HS-27A (cell line): ENCODE measurements around the gene KCNIP3.

Source experiments
- DNase-seq: peaks from one replicate; pipeline ENCODE4 v3.0.0-alpha.2; 2012; ENCODE audit warnings: low read depth, missing footprints

KCNIP3 gene

DNA sequence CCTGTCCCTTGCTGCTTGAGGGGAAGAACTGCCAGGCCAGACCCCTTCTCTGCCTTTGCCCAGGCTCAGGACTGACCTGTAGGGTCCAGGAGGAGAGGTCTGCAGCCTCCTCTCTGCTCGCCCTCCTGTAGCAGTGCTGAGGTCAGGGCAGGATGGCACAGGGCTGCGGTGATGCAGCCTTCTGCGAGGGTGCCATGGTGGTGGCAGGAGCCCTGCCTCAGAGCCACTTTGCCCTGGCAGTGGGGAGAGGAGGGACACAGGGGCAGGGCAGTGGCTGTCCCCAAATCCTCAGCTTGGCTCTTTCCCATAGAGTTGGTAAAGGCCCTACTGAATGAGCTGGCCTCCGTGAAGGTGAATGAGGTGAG, 22.0 kb upstream of the KCNIP3 start:
- DNase-seq: no peak

- DNase-seq: no peak
Measured at GRCh38 chr2:95275601-95276243, 21.4 kb upstream of the KCNIP3 start.

DNA sequence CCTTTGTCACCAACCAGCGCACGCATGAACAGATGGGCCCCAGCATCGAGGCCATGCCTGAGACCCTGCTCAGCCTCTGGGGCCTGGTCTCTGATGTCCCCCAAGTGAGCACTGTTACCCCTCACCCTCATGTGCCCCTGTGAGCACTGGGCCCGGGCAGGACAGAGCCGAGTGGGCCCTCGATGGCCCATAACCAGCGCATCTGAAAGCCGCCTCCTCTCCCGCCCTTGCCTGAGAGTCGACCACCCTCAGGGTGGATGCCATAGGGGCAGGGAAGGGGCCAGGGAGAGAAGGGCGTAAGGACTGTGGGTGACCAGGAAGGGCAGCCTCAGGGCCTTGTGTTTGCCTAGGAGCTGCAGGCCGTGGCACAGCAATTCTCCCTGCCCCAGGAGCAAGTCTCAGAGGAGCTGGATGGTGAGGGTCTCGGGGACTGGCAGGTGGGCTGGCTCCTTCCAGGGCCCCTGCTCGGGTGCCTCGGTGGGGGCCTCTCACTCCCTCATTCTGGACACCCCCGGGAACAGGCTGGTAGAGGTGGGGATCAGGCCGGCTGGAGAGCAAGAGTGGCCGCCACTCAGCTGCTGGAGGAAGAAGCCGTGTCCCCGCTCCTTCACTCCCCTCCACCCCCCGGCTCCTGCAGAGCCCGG, 20.8 kb upstream of the KCNIP3 start:
- DNase-seq: no peak

- no peak for DNase-seq
Measured at GRCh38 chr2:95276888-95277245, 20.3 kb upstream of the KCNIP3 start.

DNA sequence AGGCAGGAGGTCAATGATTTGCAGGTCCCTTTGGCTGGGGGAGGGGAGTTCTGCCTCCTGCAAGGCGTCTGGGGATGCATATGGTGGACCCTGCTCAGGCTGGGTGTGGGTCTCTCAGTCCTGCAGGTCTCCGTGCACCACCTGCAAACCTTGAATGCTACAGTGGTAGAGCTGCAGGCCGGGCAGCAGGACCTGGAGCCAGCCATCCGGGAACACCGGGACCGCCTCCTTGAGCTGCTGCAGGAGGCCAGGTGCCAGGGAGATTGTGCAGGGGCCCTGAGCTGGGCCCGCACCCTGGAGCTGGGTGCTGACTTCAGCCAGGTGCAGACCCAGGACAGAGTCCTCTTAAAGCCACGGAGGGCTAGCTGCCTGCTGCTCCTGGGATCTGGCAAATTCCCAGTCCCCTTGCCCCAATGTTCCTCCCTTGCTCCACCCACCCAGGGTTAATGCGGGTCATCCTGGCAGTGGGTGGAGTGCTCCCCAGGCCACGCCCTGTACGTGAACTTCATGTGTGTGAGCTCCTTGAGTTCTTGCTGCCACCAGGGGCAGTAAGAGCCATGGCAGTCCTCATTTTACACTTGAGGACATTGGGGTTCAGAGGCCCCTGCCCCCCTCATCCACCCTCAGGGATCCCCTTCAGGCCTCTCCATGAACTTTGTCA, 19.8 kb upstream of the KCNIP3 start:
- DNase-seq: no peak

GRCh38 chr2:95278051-95278471, 19.1 kb upstream of the KCNIP3 start:
- DNase-seq: peak; percentile 63

- no peak for DNase-seq
Measured at GRCh38 chr2:95278637-95279225, 18.4 kb upstream of the KCNIP3 start.

DNA sequence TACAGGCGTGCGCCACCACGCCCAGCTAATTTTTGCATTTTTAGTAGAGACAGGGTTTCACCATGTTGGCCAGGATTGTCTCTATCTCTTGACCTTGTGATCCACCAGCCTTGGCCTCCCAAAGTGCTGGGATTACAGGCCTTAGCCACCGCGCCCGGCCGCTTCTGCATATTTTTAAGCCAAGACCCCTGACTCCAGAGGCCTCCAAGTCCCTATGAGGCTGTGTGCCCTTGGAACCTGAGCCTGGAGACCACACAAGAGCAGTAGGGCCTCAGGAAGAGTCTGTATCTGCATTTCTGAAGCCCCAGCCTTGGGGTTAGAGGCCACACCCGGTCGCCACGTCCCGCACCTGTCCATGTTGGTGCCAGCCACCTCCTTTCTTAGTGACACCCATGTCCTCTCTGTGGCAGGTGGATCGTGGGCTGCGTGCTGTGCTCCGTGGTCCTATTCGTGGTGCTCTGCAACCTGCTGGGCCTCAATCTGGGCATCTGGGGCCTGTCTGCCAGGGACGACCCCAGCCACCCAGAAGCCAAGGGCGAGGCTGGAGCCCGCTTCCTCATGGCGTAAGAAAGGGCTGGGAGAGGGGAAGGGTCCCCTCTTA, 17.6 kb upstream of the KCNIP3 start:
- DNase-seq: no peak

- no peak for DNase-seq
Measured at GRCh38 chr2:95281071-95281470, 16.1 kb upstream of the KCNIP3 start.

DNA sequence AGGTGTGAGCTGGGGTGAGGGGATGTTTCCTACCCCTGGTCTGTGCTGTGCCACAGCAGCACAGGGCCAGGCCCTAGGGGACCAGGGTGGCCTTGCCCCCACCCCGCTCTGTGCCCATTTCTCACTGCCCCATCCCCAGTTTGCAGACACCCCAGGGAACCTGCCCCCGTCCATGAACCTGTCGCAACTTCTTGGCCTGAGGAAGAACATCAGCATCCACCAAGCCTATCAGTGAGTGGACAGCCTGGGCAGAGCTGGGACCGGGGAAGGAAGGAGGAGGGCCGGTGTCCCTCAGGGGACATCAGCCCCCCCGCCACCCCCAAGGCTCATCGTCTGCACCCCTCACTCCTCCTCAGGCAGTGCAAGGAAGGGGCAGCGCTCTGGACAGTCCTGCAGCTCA, 15.4 kb upstream of the KCNIP3 start:
- DNase-seq: no peak

DNA sequence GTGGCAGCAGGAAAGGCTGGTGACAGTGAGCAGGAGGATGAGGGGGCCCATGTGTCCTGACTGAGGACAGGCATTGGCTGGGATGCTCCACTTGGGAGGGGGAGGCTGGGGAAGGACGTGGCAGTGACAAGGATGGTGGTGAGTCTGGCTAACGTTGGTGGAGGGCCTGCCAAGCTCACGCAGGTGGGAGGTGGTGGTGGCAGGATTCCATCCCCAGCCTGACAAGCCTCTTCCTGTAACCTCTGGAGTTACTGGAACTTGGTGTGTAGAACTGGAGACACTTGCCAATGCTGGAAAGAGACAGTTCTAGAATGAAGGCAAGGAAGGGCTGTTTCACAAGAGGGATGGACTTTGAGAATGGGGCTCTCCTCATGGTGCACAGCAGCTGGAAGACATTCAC, 14.7 kb upstream of the KCNIP3 start:
- no peak for DNase-seq

- no peak for DNase-seq
Measured at GRCh38 chr2:95283562-95283961, 13.6 kb upstream of the KCNIP3 start.

DNA sequence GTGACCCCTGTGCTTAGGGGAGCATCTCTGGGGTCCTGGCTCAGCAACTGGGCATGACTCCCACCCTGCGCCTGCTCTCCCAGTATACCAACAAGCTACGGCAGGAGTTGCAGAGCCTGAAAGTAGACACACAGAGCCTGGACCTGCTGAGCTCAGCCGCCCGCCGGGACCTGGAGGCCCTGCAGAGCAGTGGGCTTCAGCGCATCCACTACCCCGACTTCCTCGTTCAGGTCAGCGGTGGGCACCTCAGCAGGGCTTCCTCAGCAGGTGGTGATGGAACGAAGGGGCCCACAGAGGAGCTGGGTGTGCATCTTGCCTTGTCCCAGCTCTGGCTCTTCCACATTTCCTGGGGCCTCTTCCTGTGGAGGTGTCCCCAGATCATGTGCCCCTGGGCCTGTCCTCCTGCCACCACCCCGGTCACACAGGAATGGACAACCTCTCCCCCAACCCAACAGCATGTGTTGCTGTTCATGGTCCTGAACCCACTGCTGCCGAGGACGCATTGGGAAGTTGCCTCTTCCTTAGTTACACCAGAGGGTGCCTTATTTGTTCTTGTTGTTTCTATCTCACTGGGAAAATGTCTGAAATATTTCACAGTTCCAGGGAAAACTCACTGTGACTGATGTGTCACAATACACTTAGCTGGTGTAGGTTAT, 12.1 kb upstream of the KCNIP3 start:
- no peak for DNase-seq

GRCh38 chr2:95285542-95285932, 11.6 kb upstream of the KCNIP3 start:
- no peak for DNase-seq

- DNase-seq: no peak
Measured at GRCh38 chr2:95287336-95287735, 9.8 kb upstream of the KCNIP3 start.

GRCh38 chr2:95287806-95288205, 9.3 kb upstream of the KCNIP3 start:
- no peak for DNase-seq

DNA sequence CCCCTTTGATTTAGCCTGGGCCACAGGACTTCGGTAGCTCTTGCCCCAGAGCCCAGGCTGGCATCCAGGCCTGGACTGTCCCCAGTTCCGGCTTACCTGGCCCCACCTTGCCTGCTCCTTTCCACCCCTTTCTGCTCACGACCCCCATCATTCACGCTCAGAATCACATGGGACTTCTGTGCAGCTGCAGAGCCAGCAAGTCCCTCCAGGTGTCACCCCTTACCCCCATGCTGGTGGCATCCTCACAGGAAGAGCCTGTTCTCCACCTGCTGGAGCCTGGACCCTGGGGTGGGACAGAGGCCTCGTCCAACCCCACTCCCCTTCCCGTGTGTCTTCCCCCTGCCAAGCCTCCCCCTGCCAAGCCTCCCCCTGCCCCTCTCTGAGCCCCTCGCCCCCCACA, 7.9 kb upstream of the KCNIP3 start:
- DNase-seq: no peak

GRCh38 chr2:95291222-95291621, 5.9 kb upstream of the KCNIP3 start:
- no peak for DNase-seq

DNA sequence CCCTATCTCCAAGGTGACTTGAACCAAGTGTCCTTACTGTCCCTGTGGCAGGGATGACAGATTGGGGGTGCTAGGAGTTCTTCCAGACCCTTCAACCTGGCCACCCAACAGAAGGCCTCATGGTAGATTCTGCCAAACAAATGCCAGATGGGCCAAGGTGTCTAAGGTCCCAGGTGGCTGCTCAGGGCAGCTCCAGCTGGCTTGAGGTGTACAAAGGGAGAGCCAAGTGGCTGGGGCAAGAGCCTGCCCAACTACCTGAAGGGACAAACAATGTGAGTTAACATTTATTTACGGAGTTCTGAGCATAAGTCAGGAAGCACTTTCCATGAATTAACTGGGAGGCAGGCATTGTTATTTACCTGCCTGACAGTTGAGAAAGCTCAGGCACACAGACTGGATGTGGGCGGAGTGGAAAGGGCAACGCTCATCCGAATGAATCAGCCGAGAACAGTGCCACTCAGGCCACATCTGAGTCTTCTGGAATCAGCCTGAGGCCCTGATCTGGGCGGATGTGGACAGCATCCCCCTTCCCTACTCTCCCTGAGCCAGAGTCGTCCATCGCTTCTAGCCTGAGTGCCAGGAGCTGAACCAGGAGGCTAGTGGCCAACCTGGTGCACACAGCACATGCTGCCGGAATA, 4.4 kb upstream of the KCNIP3 start:
- DNase-seq: no peak

DNA sequence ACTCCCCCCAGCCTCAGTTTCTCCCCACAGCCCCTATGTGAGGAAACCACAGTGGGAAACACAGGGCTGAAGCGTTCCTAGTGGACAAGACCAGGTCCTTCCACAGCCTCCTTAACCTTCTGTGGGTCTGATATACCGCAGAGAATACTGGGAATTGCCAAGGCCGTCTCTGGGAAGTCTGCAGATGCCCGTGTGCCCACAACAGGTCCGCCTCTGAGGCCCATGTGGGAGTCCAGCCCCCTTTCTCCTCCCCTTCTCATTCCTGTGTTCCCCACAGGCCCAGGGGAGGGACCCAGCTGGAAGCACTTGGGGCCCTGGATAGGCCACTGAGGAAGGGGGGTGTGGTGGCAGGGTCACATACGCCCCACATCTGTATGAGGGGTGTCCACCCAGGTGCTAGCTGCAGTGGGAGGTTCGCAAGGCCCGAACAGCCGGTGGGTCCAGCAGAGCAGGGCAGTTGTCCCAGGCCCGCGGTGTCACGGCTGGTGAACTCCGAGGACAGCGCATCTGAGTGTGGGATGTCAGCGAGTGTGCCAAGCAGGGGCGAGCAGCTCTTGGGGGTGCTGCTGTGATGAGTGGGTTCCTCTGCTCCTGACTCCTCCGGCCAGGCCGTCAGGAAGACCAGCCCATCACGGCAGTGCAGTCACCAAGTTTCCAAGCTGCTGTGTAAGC, 2.4 kb upstream of the KCNIP3 start:
- DNase-seq: no peak

- DNase-seq: no peak
Measured at GRCh38 chr2:95295376-95295775, 1.8 kb upstream of the KCNIP3 start.
